IPS DF 6.9 (cell line): ENCODE measurements around the gene MKRN3.

Experiments
- DNase-seq: peaks from one replicate; pipeline ENCODE4 v3.0.0-alpha.2; 2013; ENCODE audit warnings: low read depth, low spot score
- H3K27ac ChIP-seq: one replicate; pipeline ENCODE4 v1.5.1; 2013; ENCODE audit warnings: low read length, control low read depth
- H3K27me3 ChIP-seq: 2 replicates; pipeline ENCODE4 v1.6.1; 2013; ENCODE audit warnings: mild to moderate bottlenecking, low read length; ENCODE audit not compliant: control insufficient read depth, insufficient read depth
- H3K36me3 ChIP-seq: 2 replicates; pipeline ENCODE4 v1.6.1; 2013; ENCODE audit warnings: low read length; ENCODE audit not compliant: control insufficient read depth, insufficient read depth
- H3K4me1 ChIP-seq: 2 replicates; pipeline ENCODE4 v1.6.1; 2013; ENCODE audit warnings: low read length; ENCODE audit not compliant: control insufficient read depth, insufficient read depth
- H3K4me3 ChIP-seq: 2 replicates; pipeline ENCODE4 v1.5.1; 2013; ENCODE audit warnings: mild to moderate bottlenecking, low read length
- H3K9me3 ChIP-seq: 2 replicates; pipeline ENCODE4 v1.6.1; 2013; ENCODE audit warnings: low read length, inconsistent platforms; ENCODE audit not compliant: control insufficient read depth, insufficient read depth
- WGBS: extraction: QIAGEN DNeasy Blood & Tissue Kit; methylation state at CpG from one replicate; pipeline ENCODE4 v1.1.7; 2013; ENCODE audit warnings: mixed read lengths, missing lambda C conversion rate; ENCODE audit not compliant: insufficient read length, insufficient coverage; 5-methylcytosine and 5-hydroxymethylcytosine counted together

Gene MKRN3

DNA sequence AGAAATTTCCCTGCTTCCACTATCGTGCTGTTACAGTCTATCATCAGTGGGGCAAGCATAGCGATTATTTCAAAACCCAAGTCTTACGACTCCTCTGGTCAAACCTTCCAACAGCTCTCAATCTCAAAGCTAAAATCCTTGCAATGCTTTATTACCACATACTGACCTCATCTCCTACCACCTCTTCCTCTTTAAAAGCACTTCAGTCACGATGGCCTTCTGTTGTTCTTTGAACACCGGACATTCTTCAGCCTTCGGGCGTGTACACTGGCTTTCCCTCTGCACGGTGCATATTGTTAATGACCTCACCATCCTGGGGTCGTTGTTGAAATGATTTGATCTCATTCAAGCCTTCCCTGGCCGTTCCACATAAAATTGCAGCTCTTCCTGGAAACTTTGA is 51.1 kb downstream of the MKRN3 start:
- no peaks in the 10 kb centered on the region for H3K27me3 ChIP-seq
- DNase-seq, result no peak
- H3K27ac ChIP-seq, result no peak overlapping the region
- H3K4me1 ChIP-seq, result no peaks in the 10 kb centered on the region
- H3K4me3 ChIP-seq, result no peak overlapping the region
- no CpG with 5 or more reads among the region's 10 CpGs for WGBS
- no peaks in the 10 kb centered on the region for H3K36me3 ChIP-seq
- H3K9me3 ChIP-seq, result peaks cover 2% of the 10 kb centered on the region; the same call in 1 of the 2 replicates
